HG03103 (cell line): ENCODE measurements around the gene CRHR2.
"Not testable (repeated sequence)": the region's sequence is repeated elsewhere in the genome, so short reads cannot be mapped to it uniquely, and the experiment has no call there.

ENCODE experiments used
- ATAC-seq: cut with Tn5 transposase; IDR thresholded peaks from one replicate; pipeline ENCODE4 v1.9.1; 2021; ENCODE audit warnings: low read depth; ENCODE audit not compliant: unreplicated experiment

The CRHR2 gene

GRCh38 chr7:30682212-30683083, at the start of gene CRHR2:
Gene CRHR2, minus strand, starts transcription at chr7:30682456. Its CDS starts 176 bp downstream, at chr7:30682280.
- ATAC-seq = no peak

GRCh38 chr7:30731581-30731980, 49.3 kb upstream of the CRHR2 start:
- no peak for ATAC-seq

GRCh38 chr7:30730996-30731395, 48.7 kb upstream of the CRHR2 start:
- no peak for ATAC-seq

- ATAC-seq = no peak
Measured at GRCh38 chr7:30730097-30730496, 47.8 kb upstream of the CRHR2 start.

GRCh38 chr7:30729642-30730041, 47.4 kb upstream of the CRHR2 start:
- ATAC-seq = no peak

- no peak for ATAC-seq
Measured at GRCh38 chr7:30728591-30729100, 46.4 kb upstream of the CRHR2 start.

- no peak for ATAC-seq
Measured at GRCh38 chr7:30727061-30727945, 45.0 kb upstream of the CRHR2 start.

GRCh38 chr7:30726296-30727006, 44.2 kb upstream of the CRHR2 start:
- no peak for ATAC-seq

GRCh38 chr7:30723776-30724175, 41.5 kb upstream of the CRHR2 start:
- ATAC-seq = no peak

GRCh38 chr7:30722671-30723070, 40.4 kb upstream of the CRHR2 start:
- no peak for ATAC-seq

GRCh38 chr7:30722187-30722586, 39.9 kb upstream of the CRHR2 start:
- no peak for ATAC-seq

GRCh38 chr7:30721211-30721610, 39.0 kb upstream of the CRHR2 start:
- no peak for ATAC-seq

GRCh38 chr7:30719434-30719833, 37.2 kb upstream of the CRHR2 start:
- not testable (repeated sequence) for ATAC-seq

- no peak for ATAC-seq
Measured at GRCh38 chr7:30717181-30717580, 34.9 kb upstream of the CRHR2 start.

- no peak for ATAC-seq
Measured at GRCh38 chr7:30714129-30714528, 31.9 kb upstream of the CRHR2 start.

GRCh38 chr7:30713392-30713791, 31.1 kb upstream of the CRHR2 start:
- no peak for ATAC-seq

- no peak for ATAC-seq
Measured at GRCh38 chr7:30710669-30711068, 28.4 kb upstream of the CRHR2 start.

GRCh38 chr7:30709549-30709948, 27.3 kb upstream of the CRHR2 start:
- ATAC-seq = no peak

- no peak for ATAC-seq
Measured at GRCh38 chr7:30708983-30709382, 26.7 kb upstream of the CRHR2 start.

- no peak for ATAC-seq
Measured at GRCh38 chr7:30708412-30708811, 26.2 kb upstream of the CRHR2 start.
